Activated CD8-positive, alpha-beta memory T cell treated with anti-CD3 and anti-CD28 coated beads for 4 hours (primary cell): Measurements from ENCODE around the gene GPR4.

ENCODE experiments used
- DNase-seq, 2 donors: peaks; one replicate each; pipeline ENCODE4 v3.0.0-alpha.2; 2020; ENCODE audit warnings: low read depth in 2 of 2

Gene GPR4

GRCh38 chr19:45554481-45554880 is 47.5 kb downstream of the GPR4 start:
- no peak for DNase-seq

GRCh38 chr19:45553464-45553863 is 48.5 kb downstream of the GPR4 start:
- DNase-seq, result no peak

GRCh38 chr19:45547965-45548609 is 53.9 kb downstream of the GPR4 start:
- DNase-seq, result no peak

DNA sequence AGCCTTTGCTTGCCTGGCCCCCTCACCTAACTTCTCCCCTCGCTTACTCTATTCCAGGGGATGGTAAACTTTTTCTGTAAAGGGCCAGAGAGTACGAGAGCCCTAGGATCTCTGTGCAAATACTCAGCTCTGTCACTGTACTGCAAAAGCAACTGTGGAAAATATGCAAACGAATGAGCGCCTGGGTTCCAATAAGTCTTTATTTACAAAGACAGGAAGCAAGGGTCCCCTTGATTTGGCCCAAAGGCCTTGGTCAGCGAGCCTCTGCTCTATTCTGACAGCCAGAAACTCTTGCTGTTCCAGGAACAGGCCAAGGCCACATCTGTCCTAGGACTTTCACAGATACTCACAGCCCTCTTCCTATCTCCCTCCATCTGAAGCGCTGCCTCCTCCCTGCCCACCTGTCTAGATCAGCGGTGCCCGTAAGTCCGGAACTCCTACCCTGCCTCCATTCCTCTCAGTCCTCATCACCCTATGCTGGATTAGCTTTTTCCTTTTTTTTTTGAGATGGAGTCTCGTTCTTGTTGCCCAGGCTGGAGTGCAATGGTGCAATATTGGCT is 54.7 kb downstream of the GPR4 start:
- no peak for DNase-seq

GRCh38 chr19:45542234-45542668 is 59.8 kb downstream of the GPR4 start:
- no peak for DNase-seq
